ENCODE measurements around the gene UQCRQ. TPM values are rescaled to one million over a fixed set of nuclear protein-coding genes. Genes with fewer than 3 reads are reported as not detected.

The UQCRQ gene
- total and polyA plus RNA-seq, 2 donors (not counting 3 experiments of a cell fraction or from before 2014, with no cell fraction given): 246 to 390 TPM

- dilution Hi-C loops (cut with MboI; ENCODE audit: extremely low pct_ligation_motif_present, low sequenced_read_pairs): no loop called here
- H3K4me1 ChIP-seq (ENCODE audit: control insufficient read depth, extremely low read depth, insufficient read depth, low read length): peaks cover 10% of the 10 kb centered on the region
- FAIRE-seq (no peak), DNase-seq (ENCODE audit: low read depth, low spot score) (no peak)
- no peaks in the 10 kb centered on the region for H3K9me3 ChIP-seq (replicated peaks; ENCODE audit: control insufficient read depth, insufficient read depth, low read length)
- no peak overlapping the region for H3K4me2 ChIP-seq (ENCODE audit: insufficient read depth, low read length)
- POLR2A ChIA-PET: no interaction called here
- H3K36me3 ChIP-seq (ENCODE audit: control insufficient read depth in 2 of 2, extremely low read depth in 1 of 2, insufficient read depth in 2 of 2, low read length in 2 of 2): peaks cover 11 to 19% of the 10 kb centered on the region in 2 experiments
- CTCF ChIA-PET: interaction anchor here (1.3 to 1.4 kb wide), 2 partner anchors 9 to 71 kb away, joined by 4 read pairs; no protein-coding TSS in a partner anchor
- no peak overlapping the region for H3K4me3 ChIP-seq (replicated peaks in 1 of 3; ENCODE audit: insufficient read depth in 1 of 3, low read depth in 1 of 3, low read length in 3 of 3)
- intact Hi-C loops (cut with micrococcal nuclease): no loop called here
- no peak overlapping the region for H3K9ac ChIP-seq (replicated peaks; ENCODE audit: extremely low read depth, insufficient read depth, low read length)
- TF ChIP-seq GATA2 (IDR thresholded peaks at IDR 0.05; ENCODE audit: insufficient read depth, insufficient read length, low read depth, low read length): no peak
- no peak for TF ChIP-seq FOS (IDR thresholded peaks at IDR 0.05; ENCODE audit: borderline replicate concordance, insufficient read depth, low read length)
- no peak for TF ChIP-seq JUN (IDR thresholded peaks at IDR 0.05; ENCODE audit: borderline replicate concordance, insufficient read depth, insufficient read length, low read depth)
- no peak for TF ChIP-seq EZH2 (IDR thresholded peaks at IDR 0.05; ENCODE audit: borderline replicate concordance, low read depth, low read length, severe bottlenecking)
- no peak for TF ChIP-seq MYC (IDR thresholded peaks at IDR 0.05; ENCODE audit: low read depth, low read length)
- TF ChIP-seq MAX (IDR thresholded peaks at IDR 0.05; ENCODE audit: insufficient read depth, insufficient read length): no peak
- TF ChIP-seq POLR2AphosphoS5 (IDR thresholded peaks at IDR 0.05; ENCODE audit: insufficient read depth, low read depth, low read length): no peak
- no peak for TF ChIP-seq POLR2A (IDR thresholded peaks at IDR 0.05; ENCODE audit: low read depth, low read length)
- TF ChIP-seq CTCF (IDR thresholded peaks at IDR 0.05; ENCODE audit: extremely low read depth in 1 of 2, insufficient read depth in 1 of 2, low read depth in 1 of 2, low read length in 2 of 2): no peak
- H3K27me3 ChIP-seq (ENCODE audit: control insufficient read depth in 2 of 2, insufficient read depth in 2 of 2, low read length in 2 of 2): no peaks in the 10 kb centered on the region
- H3K27ac ChIP-seq (ENCODE audit: insufficient read depth, low read depth, low read length): no peak overlapping the region
- no peaks in the 10 kb centered on the region for H3K9me1 ChIP-seq (replicated peaks; ENCODE audit: control insufficient read depth, extremely low read depth, insufficient read depth, low read length)
- peaks cover 28% of the 10 kb centered on the region for H3K79me2 ChIP-seq (ENCODE audit: control insufficient read depth, insufficient read depth, low read length)
- no TSS peak for BruUV-seq (replicated peaks)
- peaks cover 6% of the 10 kb centered on the region for H4K20me1 ChIP-seq (replicated peaks; ENCODE audit: control insufficient read depth, extremely low read depth, insufficient read depth, low read length)
- no peak overlapping the region for H2AFZ ChIP-seq (ENCODE audit: low read depth, low read length)
These were observed 35.3 kb downstream of the UQCRQ start for GRCh38 chr5:132901730-132902129.
